GM12801 (cell line): ENCODE results near the gene CELF2.

Experiments
- CTCF ChIP-seq: IDR thresholded peaks from one replicate; pipeline ENCODE4 v1.5.1; 2011; ENCODE audit warnings: control low read depth; ENCODE audit not compliant: insufficient read length; ENCODE audit errors: extremely low read depth

CELF2 gene

GRCh38 chr10:11017570-11018431 lies at the start of gene CELF2:
TSS of gene CELF2 (plus strand) at chr10:11017872. CDS start at chr10:11018090, 218 bp downstream.
- no peak for TF ChIP-seq CTCF

- TF ChIP-seq CTCF: no peak
Measured at GRCh38 chr10:10968257-10968588, 49.4 kb upstream of the CELF2 start.

DNA sequence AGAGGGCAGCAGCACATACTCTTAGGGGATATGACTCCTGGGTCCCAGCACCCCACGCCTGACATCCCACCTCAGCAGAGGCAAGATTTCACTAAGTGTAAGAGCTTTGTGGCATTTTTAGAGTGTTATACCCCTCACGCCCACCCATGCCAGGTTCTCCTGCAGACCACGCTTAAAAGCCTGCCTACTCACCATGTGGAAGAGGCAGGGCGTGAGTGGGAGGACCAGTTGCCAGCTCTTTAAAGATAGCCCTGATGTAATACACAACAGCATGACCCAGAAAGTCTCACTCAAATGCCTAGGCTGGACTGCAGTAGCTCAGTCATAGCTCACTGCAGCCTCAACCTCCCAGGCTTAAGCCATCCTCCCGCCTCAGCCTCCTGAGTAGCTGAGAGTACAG lies 44.4 kb upstream of the CELF2 start:
- no peak for TF ChIP-seq CTCF

- no peak for TF ChIP-seq CTCF
Measured at GRCh38 chr10:10975647-10976046, 42.0 kb upstream of the CELF2 start.

- TF ChIP-seq CTCF: no peak
Measured at GRCh38 chr10:10976652-10977051, 41.0 kb upstream of the CELF2 start.

DNA sequence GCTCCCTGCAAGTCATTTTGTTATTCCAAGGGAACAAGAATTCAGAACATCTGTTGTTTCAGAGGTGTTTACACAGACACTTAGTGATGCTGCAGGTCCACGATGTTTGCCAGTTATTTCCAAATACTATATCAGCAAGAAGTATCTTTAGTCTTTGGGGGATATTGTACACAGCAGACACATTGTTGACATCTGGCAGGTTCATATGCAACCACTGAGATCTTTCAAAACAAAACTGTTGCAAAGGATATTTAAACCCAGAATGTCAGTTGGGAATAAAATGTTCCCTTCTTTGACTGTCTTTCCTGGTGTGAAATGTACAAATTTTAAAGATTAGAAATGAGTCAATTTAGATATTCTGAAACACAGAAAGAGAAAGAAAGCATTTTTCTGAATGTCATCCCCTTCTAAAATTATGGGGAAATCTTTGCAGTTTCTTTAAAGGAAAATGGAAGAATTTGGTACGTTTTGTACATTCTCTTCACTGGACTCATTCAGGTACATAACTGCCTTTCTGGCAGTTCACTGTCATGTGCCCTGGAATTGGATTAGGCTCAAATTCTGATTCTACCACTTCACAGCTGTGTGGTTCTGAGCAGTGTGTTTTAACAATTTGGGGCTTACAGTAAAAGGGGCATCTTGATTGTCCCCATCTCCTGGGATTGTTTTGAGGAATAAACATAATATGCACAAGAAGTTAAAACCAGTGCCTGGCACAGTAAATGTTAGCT lies 40.3 kb upstream of the CELF2 start:
- TF ChIP-seq CTCF: no peak

- TF ChIP-seq CTCF: no peak
Measured at GRCh38 chr10:10977978-10978377, 39.7 kb upstream of the CELF2 start.
